Body of pancreas (tissue), 4 donors: ENCODE measurements around the gene SNCA. TPM values are rescaled to one million over a fixed set of nuclear protein-coding genes. Genes with fewer than 3 reads are reported as not detected.

Experiments used
- ATAC-seq: fragments of 150-250 bp; one replicate; pipeline ENCODE4 v1.9.1; 2016
- DNase-seq, 4 donors: peaks; one replicate each; pipeline ENCODE4 v3.0.0-alpha.2; 2019
- H3K27ac ChIP-seq, 4 donors: fragments of 200-600 bp; sonication (generic); 1 replicate in 3 of 4; 2 replicates in 1 of 4; pipeline versions ENCODE4 v1.5.1 to v1.6.1; 2016 to 2019; ENCODE audit warnings: mild to moderate bottlenecking in 1 of 4, mixed read lengths in 1 of 4, moderate library complexity in 1 of 4
- H3K27me3 ChIP-seq, 2 donors: fragments of 200-600 bp; sonication (generic); one replicate each; pipeline ENCODE4 v1.6.0; 2016; ENCODE audit warnings: mild to moderate bottlenecking in 1 of 2
- H3K36me3 ChIP-seq, 2 donors: fragments of 200-600 bp; sonication (generic); replicated peaks in 1 of 2; 2 replicates each; pipeline ENCODE4 v1.5.1; 2016; ENCODE audit warnings: low read depth in 2 of 2; ENCODE audit not compliant: insufficient read depth in 1 of 2
- H3K4me1 ChIP-seq: fragments of 200-600 bp; sonication (generic); one replicate; pipeline ENCODE4 v1.6.0; 2016
- H3K4me3 ChIP-seq, 2 donors: fragments of 200-600 bp; sonication (generic); 1 replicate in 1 of 2; 2 replicates in 1 of 2; pipeline ENCODE4 v1.5.1; 2016 to 2019
- H3K9me3 ChIP-seq, 3 donors: fragments of 200-600 bp; sonication (generic); 1 replicate in 2 of 3; 2 replicates in 1 of 3; pipeline ENCODE4 v1.5.1; 2016
- CTCF ChIP-seq, 7 experiments: fragments of 450-650 bp in 4 of 7; fragments of 200-600 bp in 3 of 7; sonication (generic) in 3 of 7; IDR thresholded peaks; one replicate each; pipeline ENCODE4 v1.5.1; 2016 to 2019; ENCODE audit warnings: antibody characterized with exemption in 7 of 7
- POLR2A ChIP-seq, 3 donors: fragments of 450-650 bp; IDR thresholded peaks; one replicate each; pipeline ENCODE4 v1.6.1; 2016; ENCODE audit warnings: antibody characterized with exemption in 3 of 3, mild to moderate bottlenecking in 2 of 3
- WGBS, 2 donors: methylation state at CpG; one replicate each; pipeline ENCODE4 v1.1.5; 2017; 5-methylcytosine and 5-hydroxymethylcytosine counted together
- intact Hi-C: fragments of 100-400 bp; cut with DNase I; formaldehyde crosslinking; loops from one replicate; pipeline ENCODE4 v1.15.1; 2023
- total RNA-seq, 2 donors: library from RNA; depleted of rRNA; stranded (reverse); fragments of >200 nt; gene quantifications; one replicate each; pipeline ENCODE4 v1.1.0, GENCODE V29; 2016

SNCA gene
- total RNA-seq, 2 donors from 2014 or later, result 9.3 TPM; not detected in 1

- 72 to 87% methylated on average over 2 of the region's 2 CpGs for WGBS, 2 donors
- H3K4me1 ChIP-seq, result no peaks in the 10 kb centered on the region
- no peaks in the 10 kb centered on the region for H3K9me3 ChIP-seq
- DNase-seq (no peak), ATAC-seq (no peak)
- H3K27me3 ChIP-seq, result no peaks in the 10 kb centered on the region
- intact Hi-C loops, result no loop called here
- no peak overlapping the region for H3K27ac ChIP-seq
- no peak overlapping the region for H3K4me3 ChIP-seq
- TF ChIP-seq CTCF (IDR thresholded peaks at IDR 0.05), result no peak
- TF ChIP-seq POLR2A (IDR thresholded peaks at IDR 0.05), result no peak
- no peaks in the 10 kb centered on the region for H3K36me3 ChIP-seq
Observed at GRCh38 chr4:89722517-89722916, 114.4 kb downstream of the SNCA start.

GRCh38 chr4:89720981-89721380 lies 116.0 kb downstream of the SNCA start:
- Histone ChIP-seq H3K36me3 (no peaks in the 10 kb centered on the region), H3K27ac (no peak overlapping the region), H3K27me3 (no peaks in the 10 kb centered on the region), H3K9me3 (no peaks in the 10 kb centered on the region), H3K4me3 (no peak overlapping the region), H3K4me1 (no peaks in the 10 kb centered on the region)
- no peak for TF ChIP-seq CTCF (IDR thresholded peaks at IDR 0.05)
- no peak for TF ChIP-seq POLR2A (IDR thresholded peaks at IDR 0.05)
- 42 to 56% methylated on average over 2 of the region's 2 CpGs for WGBS, 2 donors
- no peak for ATAC-seq
- DNase-seq, result no peak
- intact Hi-C loops, result no loop called here

- Histone ChIP-seq H3K9me3 (no peaks in the 10 kb centered on the region), H3K4me3 (no peak overlapping the region), H3K36me3 (no peaks in the 10 kb centered on the region), H3K4me1 (no peaks in the 10 kb centered on the region), H3K27ac (no peak overlapping the region), H3K27me3 (no peaks in the 10 kb centered on the region)
- no peak for TF ChIP-seq CTCF (IDR thresholded peaks at IDR 0.05)
- TF ChIP-seq POLR2A (IDR thresholded peaks at IDR 0.05), result no peak
- DNase-seq (no peak), ATAC-seq (no peak)
- intact Hi-C loops, result no loop called here
- 71 to 80% methylated on average over 7 of the region's 7 CpGs for WGBS, 2 donors
Observed at GRCh38 chr4:89719536-89720090, 117.3 kb downstream of the SNCA start.

- Histone ChIP-seq H3K9me3 (no peaks in the 10 kb centered on the region), H3K27me3 (no peaks in the 10 kb centered on the region), H3K4me3 (no peak overlapping the region), H3K27ac (no peak overlapping the region), H3K36me3 (no peaks in the 10 kb centered on the region), H3K4me1 (no peaks in the 10 kb centered on the region)
- DNase-seq (no peak), ATAC-seq (no peak)
- TF ChIP-seq POLR2A (IDR thresholded peaks at IDR 0.05) (no peak), CTCF (IDR thresholded peaks at IDR 0.05) (no peak)
- WGBS, 2 donors, result 60 to 73% methylated on average over 6 of the region's 6 CpGs
- intact Hi-C loops, result no loop called here
Observed at GRCh38 chr4:89716893-89717292, 120.1 kb downstream of the SNCA start.

GRCh38 chr4:89715631-89716030 lies 121.3 kb downstream of the SNCA start:
- Histone ChIP-seq H3K27me3 (no peaks in the 10 kb centered on the region), H3K27ac (no peak overlapping the region), H3K9me3 (no peaks in the 10 kb centered on the region), H3K4me1 (no peaks in the 10 kb centered on the region), H3K36me3 (no peaks in the 10 kb centered on the region), H3K4me3 (no peak overlapping the region)
- WGBS, 2 donors, result 90 to 96% methylated on average over 1 of the region's 1 CpG
- intact Hi-C loops, result no loop called here
- no peak for TF ChIP-seq CTCF (IDR thresholded peaks at IDR 0.05)
- TF ChIP-seq POLR2A (IDR thresholded peaks at IDR 0.05), result no peak
- DNase-seq (no peak), ATAC-seq (no peak)
